ENCODE measurements around the gene LYVE1. TPM values are rescaled to one million over a fixed set of nuclear protein-coding genes. Genes with fewer than 3 reads are reported as not detected.

Gene LYVE1
- total RNA-seq, 4 donors from 2014 or later = 12.1 to 30.2 (median 19.2) TPM

DNA sequence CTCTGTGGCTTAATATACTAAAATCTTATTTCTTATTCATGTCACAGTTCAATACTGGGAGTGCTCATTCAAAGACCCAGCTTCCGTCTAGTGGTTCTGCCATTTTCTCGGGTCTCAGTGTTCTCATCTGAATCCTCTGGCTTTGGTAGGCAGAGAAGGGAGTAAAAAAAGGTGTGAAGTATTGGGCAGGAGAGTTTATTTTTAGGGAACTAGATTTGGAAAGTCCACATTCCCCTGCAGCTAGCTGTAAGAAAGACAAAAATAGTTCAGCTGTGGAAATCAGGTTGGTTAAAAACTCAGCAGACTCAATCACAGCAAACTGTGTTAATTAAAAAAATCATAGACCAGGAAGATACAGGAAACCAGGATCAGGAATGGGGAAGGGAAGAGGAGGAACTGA, 4.1 kb upstream of the LYVE1 start:
- TF ChIP-seq CTCF (IDR thresholded peaks at IDR 0.05 in 4 of 5, conservative IDR thresholded peaks at IDR 0.05 in 1 of 5) (no peak), POLR2A (IDR thresholded peaks at IDR 0.05) (no peak)
- Histone ChIP-seq H3K4me1 (peaks cover 22 to 47% of the 10 kb centered on the region in 2 donors), H3K36me3 (no peaks in the 10 kb centered on the region), H3K4me3 (no peak overlapping the region), H3K27me3 (no peaks in the 10 kb centered on the region), H3K9me3 (no peaks in the 10 kb centered on the region), H3K27ac (peak overlapping the region; percentile 46 to 82 (median 64))
- ATAC-seq (peak; percentile 46 to 73), DNase-seq (no peak)
- intact Hi-C loops (cut with DNase I; ENCODE audit: low total_unique reads) = loop anchor here (5.0 kb wide), 1 partner anchor 80 kb away; no protein-coding TSS in a partner anchor
- in situ Hi-C loops (cut with MboI; ENCODE audit: low sequenced_read_pairs in 4 of 4) = no loop called here

GRCh38 chr11:10567446-10567845, 1.0 kb downstream of the LYVE1 start:
- no peak for TF ChIP-seq POLR2A (IDR thresholded peaks at IDR 0.05)
- no peak for TF ChIP-seq CTCF (IDR thresholded peaks at IDR 0.05 in 4 of 5, conservative IDR thresholded peaks at IDR 0.05 in 1 of 5)
- H3K27me3 ChIP-seq = no peaks in the 10 kb centered on the region
- H3K9me3 ChIP-seq = no peaks in the 10 kb centered on the region
- intact Hi-C loops (cut with DNase I; ENCODE audit: low total_unique reads) (no loop called here), in situ Hi-C loops (cut with MboI; ENCODE audit: low sequenced_read_pairs in 4 of 4) (no loop called here)
- H3K36me3 ChIP-seq = no peaks in the 10 kb centered on the region
- DNase-seq = no peak
- ATAC-seq = no peak
- peaks cover 7 to 13% of the 10 kb centered on the region in 2 donors for H3K4me1 ChIP-seq
- peak overlapping the region in 1 of 4 donors; percentile 28 for H3K4me3 ChIP-seq
- H3K27ac ChIP-seq = peak overlapping the region in 1 of 4 donors; percentile 59

DNA sequence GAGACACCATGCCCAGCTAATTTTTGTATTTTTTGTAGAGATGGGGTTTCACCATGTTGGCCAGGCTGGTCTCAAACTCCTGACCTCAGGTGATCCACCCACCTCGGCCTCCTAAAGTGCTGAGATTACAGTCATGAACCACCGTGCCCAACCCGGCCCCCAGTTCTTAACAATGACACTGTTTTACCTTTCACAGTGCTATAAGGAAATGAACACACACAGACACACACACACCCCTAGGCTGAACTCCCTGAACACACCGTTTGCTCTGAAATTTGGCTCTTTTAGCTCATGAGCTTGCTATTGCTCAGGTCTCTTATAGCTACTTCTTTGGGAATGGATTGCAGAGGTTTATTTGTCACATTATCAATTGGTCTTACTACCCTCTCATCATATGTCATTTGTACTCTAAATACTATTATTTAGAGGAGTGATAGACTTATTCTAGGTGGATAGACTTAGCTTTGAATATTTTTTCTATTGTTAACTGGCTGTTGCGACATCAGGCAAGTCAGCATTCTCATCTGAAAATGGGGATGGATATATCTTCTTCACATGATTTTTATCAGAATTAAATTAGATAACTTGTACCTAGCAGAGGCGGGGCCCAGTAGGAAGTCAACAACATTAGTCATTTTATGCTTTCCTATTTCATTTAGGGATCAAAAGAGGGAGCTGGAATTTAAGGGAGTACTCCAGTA, 2.1 kb downstream of the LYVE1 start:
- H3K4me3 ChIP-seq = peak overlapping the region in 1 of 4 donors; percentile 28
- H3K36me3 ChIP-seq = no peaks in the 10 kb centered on the region
- no peaks in the 10 kb centered on the region for H3K9me3 ChIP-seq
- no peak for TF ChIP-seq CTCF (IDR thresholded peaks at IDR 0.05 in 4 of 5, conservative IDR thresholded peaks at IDR 0.05 in 1 of 5)
- TF ChIP-seq POLR2A (IDR thresholded peaks at IDR 0.05) = no peak
- H3K4me1 ChIP-seq = peaks cover 0 to 10% of the 10 kb centered on the region in 2 donors
- DNase-seq (no peak), ATAC-seq (no peak)
- in situ Hi-C loops (cut with MboI; ENCODE audit: low sequenced_read_pairs in 4 of 4) = no loop called here
- intact Hi-C loops (cut with DNase I; ENCODE audit: low total_unique reads) = no loop called here
- no peak overlapping the region for H3K27ac ChIP-seq
- no peaks in the 10 kb centered on the region for H3K27me3 ChIP-seq

DNA sequence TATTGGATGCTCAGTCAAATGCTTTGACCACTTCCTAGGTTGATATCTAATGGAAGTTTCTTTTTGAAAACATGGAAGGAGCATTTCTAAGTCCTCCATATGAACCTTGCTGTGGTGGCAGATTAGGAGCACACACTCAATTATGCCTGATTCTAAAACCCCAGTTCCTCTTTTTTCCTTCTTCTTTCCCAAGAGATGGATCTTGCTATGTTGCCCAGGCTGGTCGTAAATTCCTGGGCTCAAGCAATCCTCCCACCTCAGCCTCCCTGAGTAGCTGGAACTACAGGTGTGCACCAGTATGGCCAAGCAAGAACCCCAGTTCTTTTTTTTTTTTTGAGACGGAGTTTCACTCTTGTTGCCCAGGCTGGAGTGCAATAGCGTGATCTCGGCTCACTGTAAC, 3.0 kb downstream of the LYVE1 start:
- H3K4me3 ChIP-seq = peak overlapping the region in 1 of 4 donors; percentile 28
- H3K27ac ChIP-seq = no peak overlapping the region
- intact Hi-C loops (cut with DNase I; ENCODE audit: low total_unique reads) (no loop called here), in situ Hi-C loops (cut with MboI; ENCODE audit: low sequenced_read_pairs in 4 of 4) (no loop called here)
- DNase-seq (no peak), ATAC-seq (no peak)
- H3K4me1 ChIP-seq = peaks cover 0 to 18% of the 10 kb centered on the region in 2 donors
- TF ChIP-seq CTCF (IDR thresholded peaks at IDR 0.05 in 4 of 5, conservative IDR thresholded peaks at IDR 0.05 in 1 of 5) (no peak), POLR2A (IDR thresholded peaks at IDR 0.05) (no peak)
- no peaks in the 10 kb centered on the region for H3K36me3 ChIP-seq
- H3K9me3 ChIP-seq = no peaks in the 10 kb centered on the region
- no peaks in the 10 kb centered on the region for H3K27me3 ChIP-seq
